ENCODE measurements around the gene TSR3.
"Not testable (repeated sequence)": the region's sequence is repeated elsewhere in the genome, so short reads cannot be mapped to it uniquely, and the experiment has no call there.

The TSR3 gene

DNA sequence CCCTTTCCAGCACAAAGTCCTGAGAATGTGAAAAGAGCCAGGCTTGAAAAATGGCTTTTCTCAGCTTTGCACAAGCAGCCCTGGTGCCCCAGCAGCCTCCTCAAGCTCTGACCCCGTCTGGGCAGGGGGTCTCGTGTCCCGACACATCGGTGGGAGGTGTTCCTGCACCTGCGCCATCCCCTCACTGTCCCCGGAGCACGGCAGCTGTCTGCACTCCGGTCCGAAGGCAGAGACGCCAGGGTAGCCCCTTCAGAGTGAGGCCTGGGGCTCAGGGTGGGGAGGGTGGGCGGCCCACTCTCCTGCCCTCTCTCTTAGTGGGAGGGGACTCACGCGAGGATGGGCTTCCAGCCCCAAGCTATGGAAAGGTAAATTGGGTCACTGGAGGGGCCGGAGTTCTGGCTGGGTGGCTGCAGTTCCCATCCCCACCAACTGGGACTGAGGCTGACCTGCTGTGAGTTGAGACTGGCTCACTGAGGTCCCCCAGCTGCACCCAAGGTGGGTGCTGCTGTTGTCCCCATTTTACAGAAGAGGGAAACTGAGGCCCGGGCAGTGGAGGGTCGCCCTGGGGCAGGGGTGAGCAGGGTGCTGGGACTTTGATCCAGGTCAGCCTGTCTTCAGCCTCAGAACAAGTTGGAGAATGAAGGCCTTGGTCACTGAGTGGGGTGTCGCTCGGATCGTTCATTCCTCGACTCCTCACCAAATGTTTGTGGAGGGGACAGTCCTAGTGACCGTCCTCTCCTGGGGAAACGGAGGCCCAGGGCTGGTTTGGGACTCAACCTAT is 20.6 kb downstream of the TSR3 start:
- Histone ChIP-seq H3K23ac (ENCODE audit: low read length in 2 of 2) (no peak overlapping the region), H3K4me1 (ENCODE audit: control insufficient read depth, insufficient read depth, low read depth, low read length) (peaks cover 27% of the 10 kb centered on the region), H3K18ac (ENCODE audit: low read depth in 1 of 2, low read length in 2 of 2) (peak overlapping the region; percentile 44 to 84), H3K4ac (ENCODE audit: low read depth in 1 of 2, low read length in 2 of 2) (peak overlapping the region; percentile 71 to 93), H3K14ac (ENCODE audit: low read length in 2 of 2) (no peak overlapping the region), H3K79me1 (replicated peaks; ENCODE audit: low read length, poor library complexity, severe bottlenecking) (peaks cover 1% of the 10 kb centered on the region), H2AK5ac (ENCODE audit: low read length, severe bottlenecking) (no peak overlapping the region), H3K9me3 (ENCODE audit: control insufficient read depth, low read length) (no peaks in the 10 kb centered on the region), H3K27ac (ENCODE audit: low read length, poor library complexity, severe bottlenecking) (no peak overlapping the region), H3K36me3 (ENCODE audit: control insufficient read depth in 1 of 2, insufficient read depth in 2 of 2, low read depth in 1 of 2, low read length in 2 of 2) (peaks cover 0 to 15% of the 10 kb centered on the region in 2 experiments), H3K27me3 (ENCODE audit: control insufficient read depth in 1 of 2, insufficient read depth in 1 of 2, low read length in 2 of 2) (peaks cover 54 to 55% of the 10 kb centered on the region in 2 experiments), H2AFZ (ENCODE audit: low read depth, low read length) (no peak overlapping the region), H3K4me2 (ENCODE audit: low read length, poor library complexity, severe bottlenecking) (peak overlapping the region; percentile 24), H2BK5ac (ENCODE audit: low read depth, low read length, poor library complexity, severe bottlenecking) (no peak overlapping the region), H2BK15ac (ENCODE audit: low read depth, poor library complexity, severe bottlenecking) (peak overlapping the region; percentile 99), H4K91ac (ENCODE audit: low read length) (peak overlapping the region; percentile 83), H2BK12ac (ENCODE audit: low read length in 2 of 2) (peak overlapping the region; percentile 79 to 87), H3K4me3 (ENCODE audit: insufficient read depth in 1 of 2, low read depth in 1 of 2, low read length in 2 of 2) (no peak overlapping the region), H3K9ac (ENCODE audit: low read length) (no peak overlapping the region), H2BK120ac (ENCODE audit: low read depth, low read length) (peak overlapping the region; percentile 86), H4K8ac (ENCODE audit: low read length) (peak overlapping the region; percentile 96)
- WGBS: 68% methylated on average over 22 of the region's 22 CpGs
- no peak for DNase-seq

DNA sequence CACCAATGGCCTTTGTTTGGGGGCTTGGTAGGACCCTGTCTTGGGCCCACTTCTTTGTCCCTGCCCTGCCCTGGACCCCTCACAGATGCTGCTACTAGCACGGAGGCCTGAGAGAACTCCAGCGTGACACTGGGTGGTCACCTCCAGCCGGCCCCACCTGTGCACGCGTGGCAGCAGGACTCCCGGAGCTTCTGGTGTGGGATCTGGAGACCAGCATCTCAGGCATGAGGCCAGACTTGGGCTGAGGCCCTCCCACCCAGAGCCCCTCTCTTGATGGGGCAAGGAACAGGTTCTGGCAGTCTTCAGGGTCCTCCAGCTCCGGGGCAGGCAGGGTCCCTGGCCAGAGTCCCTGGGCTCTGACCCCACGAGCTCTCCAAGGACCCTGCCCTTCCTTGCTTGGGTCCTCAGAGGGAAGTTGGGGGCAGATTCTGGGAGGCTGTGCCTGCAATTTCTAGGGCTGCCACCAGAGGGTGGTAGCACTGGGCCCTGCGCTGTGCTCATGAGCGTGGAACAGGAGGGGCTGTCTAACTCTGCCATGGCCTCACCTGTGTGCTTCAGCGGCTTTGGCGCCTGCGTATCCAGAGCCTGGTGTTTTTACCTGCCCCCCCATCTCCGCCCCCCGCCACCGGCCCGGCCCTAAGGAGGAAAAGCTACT is 21.3 kb downstream of the TSR3 start:
- no peak for DNase-seq
- Histone ChIP-seq H3K4me3 (ENCODE audit: insufficient read depth in 1 of 2, low read depth in 1 of 2, low read length in 2 of 2) (no peak overlapping the region), H3K9me3 (ENCODE audit: control insufficient read depth, low read length) (no peaks in the 10 kb centered on the region), H3K18ac (ENCODE audit: low read depth in 1 of 2, low read length in 2 of 2) (no peak overlapping the region), H4K91ac (ENCODE audit: low read length) (peak overlapping the region; percentile 57), H4K8ac (ENCODE audit: low read length) (no peak overlapping the region), H3K27ac (ENCODE audit: low read length, poor library complexity, severe bottlenecking) (no peak overlapping the region), H2BK120ac (ENCODE audit: low read depth, low read length) (peak overlapping the region; percentile 86), H3K9ac (ENCODE audit: low read length) (no peak overlapping the region), H3K4me1 (ENCODE audit: control insufficient read depth, insufficient read depth, low read depth, low read length) (peaks cover 27% of the 10 kb centered on the region), H3K23ac (ENCODE audit: low read length in 2 of 2) (no peak overlapping the region), H2AK5ac (ENCODE audit: low read length, severe bottlenecking) (no peak overlapping the region), H2BK15ac (ENCODE audit: low read depth, poor library complexity, severe bottlenecking) (no peak overlapping the region), H3K4ac (ENCODE audit: low read depth in 1 of 2, low read length in 2 of 2) (no peak overlapping the region), H2BK5ac (ENCODE audit: low read depth, low read length, poor library complexity, severe bottlenecking) (no peak overlapping the region), H3K14ac (ENCODE audit: low read length in 2 of 2) (no peak overlapping the region), H2BK12ac (ENCODE audit: low read length in 2 of 2) (peak overlapping the region in 1 of 2 experiments; percentile 45), H3K27me3 (ENCODE audit: control insufficient read depth in 1 of 2, insufficient read depth in 1 of 2, low read length in 2 of 2) (peaks cover 46 to 47% of the 10 kb centered on the region in 2 experiments), H2AFZ (ENCODE audit: low read depth, low read length) (no peak overlapping the region), H3K4me2 (ENCODE audit: low read length, poor library complexity, severe bottlenecking) (no peak overlapping the region), H3K79me1 (replicated peaks; ENCODE audit: low read length, poor library complexity, severe bottlenecking) (peaks cover 6% of the 10 kb centered on the region), H3K36me3 (ENCODE audit: control insufficient read depth in 1 of 2, insufficient read depth in 2 of 2, low read depth in 1 of 2, low read length in 2 of 2) (peaks cover 6 to 22% of the 10 kb centered on the region in 2 experiments)
- WGBS: 75% methylated on average over 17 of the region's 17 CpGs

DNA sequence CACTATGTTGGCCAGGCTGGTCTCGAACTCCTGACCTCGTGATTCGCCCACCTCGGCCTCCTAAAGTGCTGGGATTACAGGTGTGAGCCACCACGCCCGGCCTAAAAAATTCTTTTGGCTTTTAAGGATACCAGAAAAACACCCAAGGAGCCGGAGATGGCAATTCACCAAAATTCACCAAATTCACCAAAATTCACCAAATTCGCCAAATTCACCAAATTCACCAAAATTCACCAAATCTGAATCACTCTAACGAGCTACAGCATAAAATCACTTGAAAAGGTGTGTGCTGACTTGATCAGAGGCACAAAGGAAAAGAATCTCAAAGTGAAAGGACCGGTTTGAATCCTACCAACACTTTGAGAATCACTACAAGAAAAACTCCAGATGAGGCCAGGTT is 22.7 kb downstream of the TSR3 start:
- not testable (repeated sequence) for H2AK5ac ChIP-seq (ENCODE audit: low read length, severe bottlenecking); H3K4me3 ChIP-seq (ENCODE audit: insufficient read depth in 1 of 2, low read depth in 1 of 2, low read length in 2 of 2); H2AFZ ChIP-seq (ENCODE audit: low read depth, low read length); H3K9me3 ChIP-seq (ENCODE audit: control insufficient read depth, low read length); H3K4ac ChIP-seq (ENCODE audit: low read depth in 1 of 2, low read length in 2 of 2); H3K27ac ChIP-seq (ENCODE audit: low read length, poor library complexity, severe bottlenecking); H2BK5ac ChIP-seq (ENCODE audit: low read depth, low read length, poor library complexity, severe bottlenecking); DNase-seq; H4K91ac ChIP-seq (ENCODE audit: low read length); H2BK12ac ChIP-seq (ENCODE audit: low read length in 2 of 2); H2BK120ac ChIP-seq (ENCODE audit: low read depth, low read length); H2BK15ac ChIP-seq (ENCODE audit: low read depth, poor library complexity, severe bottlenecking); H3K9ac ChIP-seq (ENCODE audit: low read length); H3K23ac ChIP-seq (ENCODE audit: low read length in 2 of 2); H4K8ac ChIP-seq (ENCODE audit: low read length); H3K4me2 ChIP-seq (ENCODE audit: low read length, poor library complexity, severe bottlenecking); H3K18ac ChIP-seq (ENCODE audit: low read depth in 1 of 2, low read length in 2 of 2); H3K14ac ChIP-seq (ENCODE audit: low read length in 2 of 2)
- peaks cover 20 to 36% of the 10 kb centered on the region in 2 experiments for H3K36me3 ChIP-seq (ENCODE audit: control insufficient read depth in 1 of 2, insufficient read depth in 2 of 2, low read depth in 1 of 2, low read length in 2 of 2)
- WGBS: 95% methylated on average over 10 of the region's 10 CpGs
- H3K4me1 ChIP-seq (ENCODE audit: control insufficient read depth, insufficient read depth, low read depth, low read length): peaks cover 27% of the 10 kb centered on the region
- peaks cover 12% of the 10 kb centered on the region for H3K79me1 ChIP-seq (replicated peaks; ENCODE audit: low read length, poor library complexity, severe bottlenecking)
- peaks cover 33% of the 10 kb centered on the region in 2 experiments for H3K27me3 ChIP-seq (ENCODE audit: control insufficient read depth in 1 of 2, insufficient read depth in 1 of 2, low read length in 2 of 2)

GRCh38 chr16:1328136-1328535 is 23.5 kb downstream of the TSR3 start:
- H2AK5ac ChIP-seq (ENCODE audit: low read length, severe bottlenecking); H2BK5ac ChIP-seq (ENCODE audit: low read depth, low read length, poor library complexity, severe bottlenecking); H2BK12ac ChIP-seq (ENCODE audit: low read length in 2 of 2); H3K4me3 ChIP-seq (ENCODE audit: insufficient read depth in 1 of 2, low read depth in 1 of 2, low read length in 2 of 2); H4K8ac ChIP-seq (ENCODE audit: low read length); H3K9me3 ChIP-seq (ENCODE audit: control insufficient read depth, low read length); H2AFZ ChIP-seq (ENCODE audit: low read depth, low read length); H3K14ac ChIP-seq (ENCODE audit: low read length in 2 of 2); DNase-seq; H3K9ac ChIP-seq (ENCODE audit: low read length); H3K23ac ChIP-seq (ENCODE audit: low read length in 2 of 2); H2BK120ac ChIP-seq (ENCODE audit: low read depth, low read length); H3K4ac ChIP-seq (ENCODE audit: low read depth in 1 of 2, low read length in 2 of 2); H2BK15ac ChIP-seq (ENCODE audit: low read depth, poor library complexity, severe bottlenecking); H4K91ac ChIP-seq (ENCODE audit: low read length); H3K27ac ChIP-seq (ENCODE audit: low read length, poor library complexity, severe bottlenecking); H3K18ac ChIP-seq (ENCODE audit: low read depth in 1 of 2, low read length in 2 of 2); H3K4me2 ChIP-seq (ENCODE audit: low read length, poor library complexity, severe bottlenecking): not testable (repeated sequence)
- Histone ChIP-seq H3K79me1 (replicated peaks; ENCODE audit: low read length, poor library complexity, severe bottlenecking) (peaks cover 19% of the 10 kb centered on the region), H3K36me3 (ENCODE audit: control insufficient read depth in 1 of 2, insufficient read depth in 2 of 2, low read depth in 1 of 2, low read length in 2 of 2) (peaks cover 28 to 45% of the 10 kb centered on the region in 2 experiments), H3K4me1 (ENCODE audit: control insufficient read depth, insufficient read depth, low read depth, low read length) (peaks cover 20% of the 10 kb centered on the region), H3K27me3 (ENCODE audit: control insufficient read depth in 1 of 2, insufficient read depth in 1 of 2, low read length in 2 of 2) (peaks cover 28 to 30% of the 10 kb centered on the region in 2 experiments)
- 93% methylated on average over 20 of the region's 20 CpGs for WGBS
